ENCODE data around the gene MKNK2. TPM values are rescaled to one million over a fixed set of nuclear protein-coding genes. Genes with fewer than 3 reads are reported as not detected.

Gene MKNK2
- total and polyA plus RNA-seq, 10 of the 15 experiments (the other 5 are each of a cell fraction or from before 2014, with no cell fraction given), result 9.6 to 365 (median 69.9) TPM

- TF ChIP-seq ZBTB33 (IDR thresholded peaks at IDR 0.05), result no peak
These were observed 34.1 kb upstream of the MKNK2 start (continued) for GRCh38 chr19:2084993-2085720.

GRCh38 chr19:2083174-2083854 is 32.3 kb upstream of the MKNK2 start:
- peaks cover 32% of the 10 kb centered on the region for H3K4me1 ChIP-seq (ENCODE audit: control insufficient read depth, insufficient read depth, low read length)
- H3K4me2 ChIP-seq (ENCODE audit: control insufficient read depth, insufficient read depth), result peak overlapping the region; percentile 89
- BruUV-seq (replicated peaks), result TSS peak; percentile 46
- ChIA-PET SMC1A (ENCODE audit: uncharacterized antibody, unreplicated experiment) (interaction anchor here (1.0 to 6.1 kb wide), 9 partner anchors 11 to 185 kb away, joined by 3 to 43 read pairs (median 5); partner anchors contain the start of gene MOB3A), RAD21 (ENCODE audit: unreplicated experiment) (interaction anchor here (0.6 to 3.5 kb wide), 4 partner anchors 9 to 64 kb away, joined by 3 to 31 read pairs (median 4); no protein-coding TSS in a partner anchor), POLR2A (interaction anchor here (0.9 to 3.7 kb wide), 10 partner anchors 11 to 187 kb away, joined by 3 to 60 read pairs (median 5); partner anchors contain the start of gene IZUMO4), CTCF (interaction anchor here (0.9 to 2.5 kb wide), 3 partner anchors 10 to 219 kb away, joined by 4 to 11 read pairs (median 6); no protein-coding TSS in a partner anchor)
- H2AFZ ChIP-seq (ENCODE audit: control insufficient read depth, low read depth, low read length), result no peak overlapping the region
- WGBS (ENCODE audit: insufficient coverage, insufficient replicate concordance, low lambda C conversion rate, missing lambda C conversion rate), result under 1% methylated on average over 20 of the region's 20 CpGs
- no peaks in the 10 kb centered on the region for H3K27me3 ChIP-seq (replicated peaks in 1 of 2; ENCODE audit: control insufficient read depth in 2 of 2, insufficient read depth in 2 of 2, low read length in 1 of 2)
- DNase-seq (ENCODE audit: low read depth, low spot score) (no peak), FAIRE-seq (peak; percentile 7), ATAC-seq (peak; percentile 13)
- H3K9ac ChIP-seq (ENCODE audit: control insufficient read depth, insufficient read depth, low read length), result peak overlapping the region; percentile 79
- in situ Hi-C loops (cut with MboI) (loop anchor here (5.0 to 10.0 kb wide), 2 partner anchors 66 to 819 kb away; partner anchors contain the start of genes BTBD2 and CIRBP), intact Hi-C loops (cut with micrococcal nuclease; ENCODE audit: unreplicated experiment) (no loop called here)
- H3K36me3 ChIP-seq (ENCODE audit: control insufficient read depth in 2 of 2, insufficient read depth in 2 of 2, low read length in 1 of 2), result peaks cover 21 to 25% of the 10 kb centered on the region in 2 experiments
- peaks cover 21% of the 10 kb centered on the region for H4K20me1 ChIP-seq (ENCODE audit: control insufficient read depth, insufficient read depth)
- H3K4me3 ChIP-seq, result peak overlapping the region; percentile 95
- H3K79me2 ChIP-seq (ENCODE audit: control insufficient read depth, insufficient read depth, low read length), result peaks cover 83% of the 10 kb centered on the region
- no peaks in the 10 kb centered on the region for H3K9me3 ChIP-seq (replicated peaks; ENCODE audit: control insufficient read depth, insufficient read depth, low read length)
- peak overlapping the region; percentile 93 for H3K27ac ChIP-seq (ENCODE audit: control insufficient read depth, insufficient read depth)
- TF ChIP-seq SMAD1 (IDR thresholded peaks at IDR 0.05; ENCODE audit: low read depth, partially characterized antibody) (peak; percentile 14), IKZF2 (IDR thresholded peaks at IDR 0.05) (peak in 1 of 2 experiments; percentile 32; a peak in 1 of 4 replicates), EZH2 (IDR thresholded peaks at IDR 0.05; ENCODE audit: borderline replicate concordance, control insufficient read depth, low read depth, low read length) (no peak), CUX1 (IDR thresholded peaks at IDR 0.05; ENCODE audit: insufficient replicate concordance, low read depth, low read length) (no peak), RAD21 (IDR thresholded peaks at IDR 0.05; ENCODE audit: insufficient read depth, low read depth, low read length) (0 out of 2 replicates have a peak, but pooled peaks have one; percentile 4), SMARCA5 (IDR thresholded peaks at IDR 0.05) (no peak), MLLT1 (IDR thresholded peaks at IDR 0.05) (peak; percentile 62), CBX3 (IDR thresholded peaks at IDR 0.05; ENCODE audit: borderline replicate concordance, low read depth) (no peak), TCF12 (IDR thresholded peaks at IDR 0.05; ENCODE audit: low read depth, low read length) (0 out of 2 replicates have a peak, but pooled peaks have one; percentile 3)
